Right lobe of liver (tissue), 6 donors: ENCODE results near the gene VSNL1. TPM values are rescaled to one million over a fixed set of nuclear protein-coding genes. Genes with fewer than 3 reads are reported as not detected.
A peak's percentile ranks its signal among the peaks of the same experiment; 100 is the strongest.

Experiments
- ATAC-seq, 4 donors: fragments of 200-7000 bp; cut with Tn5 transposase; one replicate each; pipeline ENCODE4 v1.9.1; 2020; ENCODE audit warnings: mild to moderate bottlenecking in 4 of 4, moderate library complexity in 4 of 4
- DNase-seq, 3 donors: peaks; one replicate each; pipeline ENCODE4 v3.0.0-alpha.2; 2020
- H3K27ac ChIP-seq, 3 donors: fragments of 200-600 bp; one replicate each; pipeline ENCODE4 v1.8.0; 2022
- H3K27me3 ChIP-seq, 2 donors: fragments of 200-600 bp; one replicate each; pipeline ENCODE4 v1.8.0; 2022
- H3K36me3 ChIP-seq, 4 donors: fragments of 200-600 bp; sonication (generic) in 1 of 4; one replicate each; pipeline versions ENCODE4 v1.5.1 to v1.8.0; 2017 to 2022; ENCODE audit warnings: control low read depth in 1 of 4
- H3K4me1 ChIP-seq, 4 donors: fragments of 200-600 bp; sonication (generic) in 1 of 4; one replicate each; pipeline versions ENCODE4 v1.5.1 to v1.8.0; 2017 to 2022; ENCODE audit warnings: control low read depth in 1 of 4
- H3K4me3 ChIP-seq, 3 donors: fragments of 200-600 bp; one replicate each; pipeline ENCODE4 v1.8.0; 2022
- H3K9me3 ChIP-seq, 4 donors: fragments of 200-600 bp; sonication (generic) in 1 of 4; one replicate each; pipeline versions ENCODE4 v1.5.1 to v1.8.0; 2017 to 2022; ENCODE audit warnings: control low read depth in 1 of 4
- POLR2A ChIP-seq: fragments of 450-650 bp; IDR thresholded peaks from one replicate; pipeline ENCODE4 v1.6.1; 2017; ENCODE audit warnings: antibody characterized with exemption, mild to moderate bottlenecking
- WGBS: methylation state at CpG from one replicate; pipeline ENCODE4 v1.1.6; 2018; ENCODE audit warnings: low coverage, low lambda C conversion rate; ENCODE audit not compliant: insufficient coverage; ENCODE audit errors: missing lambda C conversion rate; 5-methylcytosine and 5-hydroxymethylcytosine counted together
- intact Hi-C, 2 donors: fragments of 100-400 bp; cut with DNase I; formaldehyde crosslinking; loops; one replicate each; pipeline versions ENCODE4 v1.11.2 to v1.14.1; 2022
- total RNA-seq, 6 experiments: library from RNA; depleted of rRNA in 2 of 6; stranded (reverse); fragments of >200 nt in 2 of 6; fragmentation: NEBNext Ultra II Directional in 3 of 6; extraction: Animal tissue kit (Norgen Biotek cat#: 25700) in 3 of 6; gene quantifications; one replicate each; pipeline versions ENCODE4 v1.1.0 to v1.2.4, GENCODE V29; 2016 to 2023
- TF ChIP-seq, protein P1 (sequence below), 4 donors: fragments of 200-600 bp in 3 of 4; fragments of 450-650 bp in 1 of 4; IDR thresholded peaks; one replicate each; pipeline versions ENCODE4 v1.5.1 to v1.8.0; 2016 to 2022; ENCODE audit warnings: antibody characterized with exemption in 4 of 4, mild to moderate bottlenecking in 2 of 4
- donor health status: DM: no; HTN: yes; CAD: no.
- donor health status: DM: no; HTN: no; CAD: no.
- donor health status: DM: no; HTN: no; CAD: no.
- donor health status: DM: no; HTN: yes; CAD: no.
- donor health status: DM: no; HTN: yes; CAD: no.

Gene VSNL1
- total RNA-seq, 6 experiments from 2014 or later: 2.1 to 12.1 (median 4.3) TPM

DNA sequence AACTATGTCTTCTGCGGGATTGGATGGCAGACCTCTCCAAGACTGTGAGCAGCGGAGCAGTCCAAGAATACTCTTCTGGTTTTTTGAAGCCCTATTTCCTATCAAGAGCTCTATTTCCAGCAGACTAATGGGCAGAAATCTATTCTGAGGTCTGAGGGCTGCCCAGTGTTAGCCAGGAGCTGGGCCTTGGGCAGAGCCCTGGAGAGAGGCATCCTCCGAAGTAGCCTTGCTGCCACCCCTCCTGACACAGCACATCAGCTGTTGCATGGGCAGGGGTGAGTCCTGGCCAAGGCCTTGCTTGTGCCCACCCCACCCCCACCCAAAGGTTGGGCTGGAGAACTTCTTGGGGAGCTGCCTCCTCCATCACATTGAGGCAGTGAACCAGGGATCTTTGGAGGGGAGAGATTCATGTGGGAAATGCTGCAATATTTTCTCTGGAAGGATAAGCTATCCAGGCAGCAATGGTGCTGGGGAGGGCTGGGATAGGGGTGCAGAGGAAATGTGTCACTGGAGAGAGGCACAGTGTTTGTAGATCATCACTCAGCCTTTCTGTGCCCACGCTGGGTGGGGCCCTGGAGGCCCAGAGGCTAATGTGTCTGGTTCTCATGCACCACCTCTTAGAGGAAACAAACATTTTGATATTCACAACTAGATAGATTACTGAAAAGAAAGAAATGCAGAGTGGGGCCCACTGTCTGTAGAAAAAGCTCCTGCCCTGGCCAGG, 104.7 kb downstream of the VSNL1 start:
- Histone ChIP-seq H3K9me3 (no peaks in the 10 kb centered on the region), H3K36me3 (no peaks in the 10 kb centered on the region), H3K27me3 (no peaks in the 10 kb centered on the region), H3K27ac (no peak overlapping the region), H3K4me1 (no peaks in the 10 kb centered on the region), H3K4me3 (no peak overlapping the region)
- DNase-seq (no peak), ATAC-seq (no peak)
- intact Hi-C loops: no loop called here
- TF ChIP-seq, protein P1, sequence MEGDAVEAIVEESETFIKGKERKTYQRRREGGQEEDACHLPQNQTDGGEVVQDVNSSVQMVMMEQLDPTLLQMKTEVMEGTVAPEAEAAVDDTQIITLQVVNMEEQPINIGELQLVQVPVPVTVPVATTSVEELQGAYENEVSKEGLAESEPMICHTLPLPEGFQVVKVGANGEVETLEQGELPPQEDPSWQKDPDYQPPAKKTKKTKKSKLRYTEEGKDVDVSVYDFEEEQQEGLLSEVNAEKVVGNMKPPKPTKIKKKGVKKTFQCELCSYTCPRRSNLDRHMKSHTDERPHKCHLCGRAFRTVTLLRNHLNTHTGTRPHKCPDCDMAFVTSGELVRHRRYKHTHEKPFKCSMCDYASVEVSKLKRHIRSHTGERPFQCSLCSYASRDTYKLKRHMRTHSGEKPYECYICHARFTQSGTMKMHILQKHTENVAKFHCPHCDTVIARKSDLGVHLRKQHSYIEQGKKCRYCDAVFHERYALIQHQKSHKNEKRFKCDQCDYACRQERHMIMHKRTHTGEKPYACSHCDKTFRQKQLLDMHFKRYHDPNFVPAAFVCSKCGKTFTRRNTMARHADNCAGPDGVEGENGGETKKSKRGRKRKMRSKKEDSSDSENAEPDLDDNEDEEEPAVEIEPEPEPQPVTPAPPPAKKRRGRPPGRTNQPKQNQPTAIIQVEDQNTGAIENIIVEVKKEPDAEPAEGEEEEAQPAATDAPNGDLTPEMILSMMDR (IDR thresholded peaks at IDR 0.05): no peak
- TF ChIP-seq POLR2A: no peak
- WGBS: 86% methylated on average over 3 of the region's 4 CpGs

DNA sequence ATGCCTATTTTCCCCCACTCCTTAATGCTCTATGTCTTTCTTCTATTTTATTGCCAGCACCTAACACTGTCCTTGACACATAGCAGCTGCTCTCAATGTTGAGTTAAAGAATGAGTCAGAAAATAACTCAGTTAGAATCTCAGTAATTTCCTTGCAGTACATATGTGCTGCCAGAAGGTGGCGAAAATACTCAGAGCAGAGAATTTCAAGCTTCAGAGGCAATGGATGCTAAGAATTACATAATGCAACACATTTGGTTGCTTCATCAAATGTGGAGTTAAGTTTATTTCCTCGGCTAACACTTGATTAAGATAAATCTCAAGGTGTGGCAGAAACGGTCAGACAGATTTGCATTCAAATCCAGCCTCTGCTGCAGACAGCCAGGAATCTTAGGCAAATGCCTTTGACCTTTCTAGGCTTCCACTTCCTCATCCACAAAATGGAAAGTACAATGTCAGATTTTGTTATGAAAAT, 105.6 kb downstream of the VSNL1 start:
- H3K4me1 ChIP-seq: no peaks in the 10 kb centered on the region
- 2% methylated on average over 3 of the region's 3 CpGs for WGBS
- DNase-seq: no peak
- TF ChIP-seq, protein P1 (IDR thresholded peaks at IDR 0.05): peak; percentile 79 to 93 (median 85)
- no peak for TF ChIP-seq POLR2A
- ATAC-seq: peak; percentile 81 to 94 (median 88)
- no peak overlapping the region for H3K27ac ChIP-seq
- intact Hi-C loops: no loop called here
- no peaks in the 10 kb centered on the region for H3K27me3 ChIP-seq
- no peak overlapping the region for H3K4me3 ChIP-seq
- no peaks in the 10 kb centered on the region for H3K36me3 ChIP-seq
- H3K9me3 ChIP-seq: no peaks in the 10 kb centered on the region

DNA sequence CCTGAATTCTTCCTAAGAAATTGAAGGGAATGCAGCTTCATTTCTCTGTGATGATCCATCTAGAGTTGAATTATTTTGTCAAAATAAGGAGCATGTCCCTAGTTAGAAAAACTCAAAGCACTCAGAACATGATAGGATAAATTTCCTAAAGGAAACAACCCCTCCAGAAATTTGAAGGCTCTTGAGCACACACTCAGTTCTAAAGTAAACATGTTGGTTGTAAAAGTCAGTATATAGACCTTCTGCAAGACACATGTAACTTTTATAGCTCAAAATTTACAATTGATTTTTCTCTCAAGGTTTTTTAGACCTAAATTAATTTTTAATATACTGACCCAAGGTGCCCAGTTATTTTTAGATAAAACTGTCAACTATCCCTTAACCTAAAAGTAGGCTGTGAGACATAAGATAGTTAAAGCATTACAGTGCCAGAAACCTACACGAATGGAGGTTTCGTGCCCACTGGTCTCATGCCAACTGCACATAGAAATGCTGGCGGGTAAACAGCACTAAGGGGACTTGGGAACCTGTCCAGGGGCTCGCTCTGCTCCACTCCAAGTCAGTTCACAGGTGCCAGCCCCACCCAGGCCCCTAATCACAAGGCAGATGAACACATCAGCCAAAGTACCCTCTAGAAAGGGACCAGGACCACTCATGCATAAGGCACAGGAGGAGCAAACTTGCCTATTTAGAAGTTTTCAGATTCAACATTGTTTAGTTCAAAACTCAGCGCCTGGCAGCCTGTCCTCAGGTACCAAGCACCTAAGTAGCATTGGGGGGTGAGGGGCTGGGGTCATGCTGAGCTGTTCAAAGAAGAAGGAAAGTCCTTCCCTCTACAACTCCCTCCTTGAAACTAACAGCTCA, 106.6 kb downstream of the VSNL1 start:
- WGBS: 94% methylated on average over 3 of the region's 5 CpGs
- intact Hi-C loops: no loop called here
- TF ChIP-seq, protein P1 (IDR thresholded peaks at IDR 0.05): no peak
- TF ChIP-seq POLR2A: no peak
- H3K36me3 ChIP-seq: no peaks in the 10 kb centered on the region
- no peak overlapping the region for H3K4me3 ChIP-seq
- no peaks in the 10 kb centered on the region for H3K9me3 ChIP-seq
- H3K4me1 ChIP-seq: no peaks in the 10 kb centered on the region
- ATAC-seq (no peak), DNase-seq (no peak)
- no peak overlapping the region for H3K27ac ChIP-seq
- no peaks in the 10 kb centered on the region for H3K27me3 ChIP-seq

DNA sequence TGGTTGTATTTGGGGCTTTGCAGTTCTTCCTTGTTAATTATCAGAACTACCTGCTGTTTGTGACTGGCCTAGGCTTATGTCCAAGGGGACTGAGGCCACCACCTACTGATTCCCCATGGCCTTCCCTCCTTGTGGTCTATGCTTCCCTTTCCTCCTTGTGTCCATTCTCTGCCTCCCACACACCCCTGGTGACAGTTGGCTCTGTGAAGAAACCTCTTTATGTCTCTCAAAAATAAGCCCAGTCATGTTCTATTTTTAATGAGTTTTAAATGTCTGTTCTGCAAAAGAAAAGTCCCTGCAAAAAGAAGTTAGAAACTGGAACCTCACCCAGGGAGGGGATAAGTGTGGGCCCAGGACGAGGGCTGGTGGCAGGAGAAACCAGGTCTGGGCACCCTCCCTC, 108.1 kb downstream of the VSNL1 start:
- H3K4me3 ChIP-seq: no peak overlapping the region
- H3K27me3 ChIP-seq: no peaks in the 10 kb centered on the region
- H3K9me3 ChIP-seq: no peaks in the 10 kb centered on the region
- ATAC-seq (no peak), DNase-seq (no peak)
- 63% methylated on average over 1 of the region's 1 CpG for WGBS
- intact Hi-C loops: no loop called here
- no peaks in the 10 kb centered on the region for H3K4me1 ChIP-seq
- H3K27ac ChIP-seq: no peak overlapping the region
- TF ChIP-seq, protein P1 (IDR thresholded peaks at IDR 0.05): no peak
- no peak for TF ChIP-seq POLR2A
- no peaks in the 10 kb centered on the region for H3K36me3 ChIP-seq
